GM21786 (cell line): ENCODE data around the gene NPB.

ENCODE experiments used
- ATAC-seq: cut with Tn5 transposase; IDR thresholded peaks from one replicate; pipeline ENCODE4 v1.9.1; 2021; ENCODE audit not compliant: unreplicated experiment

Gene NPB

DNA sequence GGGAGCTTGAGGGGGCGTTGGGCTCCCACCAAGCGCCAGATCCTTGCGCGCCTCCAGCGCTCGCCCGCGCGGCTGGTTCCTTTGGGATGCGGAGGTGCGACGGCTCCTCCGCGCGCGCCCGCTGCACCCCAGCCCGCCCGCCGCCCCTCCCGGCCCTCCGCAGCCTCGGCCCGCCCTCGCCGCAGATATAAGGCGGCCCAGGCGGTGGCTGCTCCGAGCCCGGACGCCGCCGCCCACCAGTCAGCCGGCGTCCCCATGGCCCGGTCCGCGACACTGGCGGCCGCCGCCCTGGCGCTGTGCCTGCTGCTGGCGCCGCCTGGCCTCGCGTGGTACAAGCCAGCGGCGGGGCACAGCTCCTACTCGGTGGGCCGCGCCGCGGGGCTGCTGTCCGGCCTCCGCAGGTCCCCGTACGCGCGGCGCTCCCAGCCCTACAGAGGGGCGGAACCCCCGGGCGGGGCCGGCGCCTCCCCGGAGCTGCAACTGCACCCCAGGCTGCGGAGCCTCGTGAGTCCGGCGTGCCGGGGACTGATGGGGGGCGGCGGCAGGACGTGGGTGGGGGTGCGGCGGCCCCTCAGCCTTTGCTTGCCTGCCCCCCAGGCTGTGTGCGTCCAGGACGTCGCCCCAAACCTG, at the start of gene NPB:
Gene NPB, plus strand, starts transcription at position 216 of the 630 bp plus-strand sequence. Its CDS starts 40 bp downstream, at position 256.
- no peak for ATAC-seq

DNA sequence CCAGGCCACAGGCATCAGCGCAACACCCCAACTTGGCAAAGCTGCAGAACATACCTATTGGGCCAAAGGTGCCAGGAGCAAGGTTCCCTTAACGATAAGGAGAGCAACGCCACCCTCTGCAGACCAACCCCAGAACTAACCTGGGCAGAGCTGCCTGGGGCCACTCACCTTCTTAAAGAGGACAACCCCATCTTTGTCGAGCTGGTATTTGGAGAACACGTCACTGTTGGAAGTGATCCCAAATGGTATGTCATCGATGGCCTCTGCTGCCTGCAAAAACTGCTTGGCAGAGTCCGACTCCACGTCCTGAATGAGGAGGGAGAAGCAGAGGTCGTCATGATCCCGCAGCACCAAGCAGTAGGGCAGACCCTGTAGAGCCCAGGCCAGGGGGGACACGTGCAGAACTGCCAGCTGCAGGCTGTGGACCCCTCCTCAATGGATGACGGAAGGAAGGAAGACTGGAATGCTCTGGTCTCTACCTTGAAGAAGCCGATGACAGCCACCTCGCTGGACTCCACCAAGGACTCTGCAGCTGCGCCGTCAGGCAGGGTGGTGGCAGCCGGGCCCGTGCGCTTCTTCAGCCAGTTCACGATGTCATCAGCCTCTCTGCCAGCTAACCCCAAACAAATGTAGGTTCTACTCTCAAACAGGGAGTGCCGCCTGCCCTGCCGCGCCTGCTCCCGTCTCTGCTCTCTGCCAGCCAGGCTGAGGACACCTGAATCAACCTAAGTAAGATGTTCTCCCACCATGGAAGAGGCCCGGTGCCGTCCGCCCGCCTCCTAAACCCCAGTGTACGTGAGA, 46.9 kb upstream of the NPB start:
- no peak for ATAC-seq

DNA sequence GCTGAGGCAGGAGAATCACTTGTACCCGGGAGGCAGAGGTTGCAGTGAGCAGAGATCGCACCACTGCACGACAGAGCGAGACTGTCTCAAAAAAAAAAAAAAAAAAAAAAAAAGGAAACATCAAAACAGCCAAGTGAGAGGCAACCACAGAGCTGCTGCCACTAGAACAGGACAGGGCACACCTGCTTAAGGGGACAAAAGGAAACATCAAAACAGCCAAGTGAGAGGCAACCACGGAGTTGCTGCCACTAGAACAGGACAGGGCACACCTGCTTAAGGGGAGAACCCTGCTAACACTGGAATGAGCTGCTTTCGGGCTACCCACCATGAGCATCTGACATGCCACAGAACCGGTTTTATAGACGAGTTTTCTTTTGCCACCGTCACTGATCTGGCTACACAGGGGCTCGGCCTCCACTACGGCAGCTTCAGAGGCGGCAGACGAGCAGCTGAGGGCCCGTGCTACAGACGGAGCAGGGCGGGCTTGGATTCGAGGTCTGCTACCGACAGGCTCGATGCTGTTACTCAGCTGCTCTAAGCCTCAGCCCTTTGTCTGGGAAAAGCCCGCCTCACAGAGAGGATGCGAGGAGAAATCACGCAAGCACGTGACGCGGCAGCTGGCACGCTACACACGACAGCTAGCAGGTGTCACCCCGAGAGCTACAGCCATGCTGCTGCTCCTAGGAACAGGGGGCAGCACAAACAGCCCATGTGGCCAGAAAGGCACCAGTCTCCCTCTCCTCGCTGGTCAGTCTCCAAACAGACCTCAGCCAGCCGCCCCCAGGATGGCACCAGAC, 43.7 kb upstream of the NPB start:
- ATAC-seq, result no peak

DNA sequence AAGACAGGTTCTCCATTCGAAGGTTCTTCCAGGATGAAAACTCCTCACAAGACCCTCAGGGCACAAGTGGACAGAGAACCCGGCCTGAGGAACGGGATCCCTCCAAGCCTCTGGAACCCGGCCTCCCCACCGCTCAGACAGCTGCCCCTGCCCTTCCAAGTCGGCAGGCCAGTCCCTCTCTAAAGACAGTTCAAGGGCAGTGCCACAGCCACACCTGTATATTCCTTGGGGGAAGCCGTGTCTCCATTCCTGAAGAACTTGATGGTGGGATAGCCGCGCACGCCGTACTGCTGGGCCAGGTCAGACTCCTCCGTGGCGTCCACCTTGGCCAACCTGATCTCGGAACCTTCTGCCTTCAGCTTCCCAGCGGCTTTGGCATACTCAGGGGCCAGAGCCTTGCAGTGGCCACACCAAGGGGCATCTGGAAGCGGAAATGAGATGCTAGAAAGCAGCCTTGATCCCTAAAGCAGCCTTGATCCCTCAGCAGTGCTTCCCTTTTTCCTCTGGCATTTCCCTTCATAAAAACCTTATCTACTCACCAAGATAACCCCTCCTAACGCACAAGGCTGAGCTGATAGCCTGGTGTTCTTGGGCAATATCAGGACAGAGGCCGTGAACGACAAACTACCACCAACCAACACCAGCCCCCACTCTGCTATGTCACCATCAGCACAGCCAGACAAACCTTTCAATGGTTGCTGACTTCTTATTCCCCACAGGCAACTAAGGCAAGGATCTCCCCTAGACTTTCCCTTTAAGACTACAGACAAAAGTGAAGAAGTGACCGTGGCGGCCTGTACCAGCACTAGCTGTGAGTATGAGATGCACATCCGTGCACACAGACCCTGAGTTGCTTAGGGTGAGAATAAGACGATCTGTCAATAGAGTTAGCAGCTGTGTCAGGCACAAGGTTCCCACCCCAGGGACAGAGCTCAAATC, 42.8 kb upstream of the NPB start:
- ATAC-seq, result no peak

DNA sequence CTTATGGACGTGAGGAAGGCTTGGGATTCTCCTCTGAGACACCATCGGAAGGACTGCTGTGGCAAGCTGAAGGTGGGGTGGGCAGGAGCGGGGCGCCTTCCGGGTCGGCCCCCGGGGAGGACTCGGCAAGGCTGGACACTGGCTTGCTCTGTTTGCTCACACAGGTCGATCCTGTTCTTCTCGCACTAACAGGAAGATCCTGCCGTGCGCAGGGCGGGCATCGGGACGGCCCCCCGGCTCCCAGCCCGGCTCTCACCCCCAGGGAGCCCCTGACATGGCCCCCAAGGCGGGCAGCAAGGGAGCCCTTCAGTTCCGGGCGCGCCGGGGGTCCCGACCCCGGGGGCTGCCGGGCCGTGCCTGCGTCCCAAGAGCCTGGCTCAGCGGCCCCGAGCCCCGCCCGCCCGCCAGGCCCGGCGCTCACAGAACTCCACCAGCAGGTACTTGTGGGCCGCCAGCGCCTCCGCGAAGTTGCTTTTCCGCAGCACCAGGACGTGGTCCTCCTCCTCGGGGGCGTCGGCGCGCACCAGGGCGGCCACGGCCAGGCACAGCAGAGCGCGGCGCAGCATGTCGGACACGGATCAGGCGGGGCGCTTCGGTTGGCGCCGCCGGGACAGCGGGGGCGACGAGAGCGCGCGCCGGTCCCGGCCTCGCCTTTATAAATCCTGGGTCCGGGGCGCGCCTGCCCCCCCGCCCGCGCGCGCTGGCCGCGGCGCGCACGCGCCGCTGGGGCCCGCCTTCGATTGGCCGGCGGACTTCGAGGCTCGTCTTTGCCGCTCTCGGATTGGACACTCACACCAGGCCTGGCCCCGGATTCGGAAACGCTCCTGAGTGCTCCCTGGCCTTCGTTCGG, 41.9 kb upstream of the NPB start, which contains the start of gene P4HB:
Gene P4HB, minus strand, starts transcription at position 630 of the 850 bp plus-strand sequence. Its CDS starts 64 bp downstream, at position 566.
- no peak for ATAC-seq

DNA sequence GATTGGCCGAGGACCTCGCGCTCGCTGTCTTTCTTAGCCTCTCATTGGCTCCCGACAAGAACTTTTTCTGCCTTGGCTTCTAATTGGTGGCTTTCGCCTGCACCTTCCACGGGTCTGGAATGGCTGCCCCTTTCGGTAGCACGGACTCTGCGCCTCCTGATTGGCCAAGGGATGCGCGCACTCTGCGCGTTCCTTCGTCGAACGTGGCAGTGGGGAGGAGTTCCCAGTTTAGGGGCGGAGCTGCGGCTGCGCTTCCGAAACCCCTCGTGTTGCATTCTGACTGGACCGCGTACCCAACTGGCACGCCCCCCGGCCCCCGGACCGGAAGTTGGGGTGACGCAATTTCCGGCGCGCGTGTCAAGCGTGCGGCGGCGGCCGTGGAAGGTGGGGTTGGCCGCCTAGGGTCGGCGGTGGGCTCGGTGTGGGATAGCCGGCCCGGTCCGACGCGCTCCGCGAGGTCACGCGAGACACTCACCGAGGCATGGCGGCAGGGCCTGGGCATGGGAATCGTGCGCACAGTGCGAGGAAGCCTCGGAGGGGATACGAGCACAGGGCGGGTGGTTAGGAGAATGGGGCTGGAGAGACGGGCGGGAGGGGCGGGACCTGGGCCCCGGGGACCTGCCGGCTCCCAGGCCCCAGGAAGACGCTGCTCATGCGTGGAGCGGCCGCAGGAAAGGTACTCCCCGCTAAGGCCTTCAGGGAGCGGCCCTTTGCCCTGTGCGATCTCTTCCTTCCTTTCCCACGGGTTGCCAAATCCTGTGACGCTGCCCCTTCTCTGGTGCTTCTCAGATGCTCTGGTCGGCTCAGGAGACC, 41.1 kb upstream of the NPB start:
- peak; percentile 74 for ATAC-seq

DNA sequence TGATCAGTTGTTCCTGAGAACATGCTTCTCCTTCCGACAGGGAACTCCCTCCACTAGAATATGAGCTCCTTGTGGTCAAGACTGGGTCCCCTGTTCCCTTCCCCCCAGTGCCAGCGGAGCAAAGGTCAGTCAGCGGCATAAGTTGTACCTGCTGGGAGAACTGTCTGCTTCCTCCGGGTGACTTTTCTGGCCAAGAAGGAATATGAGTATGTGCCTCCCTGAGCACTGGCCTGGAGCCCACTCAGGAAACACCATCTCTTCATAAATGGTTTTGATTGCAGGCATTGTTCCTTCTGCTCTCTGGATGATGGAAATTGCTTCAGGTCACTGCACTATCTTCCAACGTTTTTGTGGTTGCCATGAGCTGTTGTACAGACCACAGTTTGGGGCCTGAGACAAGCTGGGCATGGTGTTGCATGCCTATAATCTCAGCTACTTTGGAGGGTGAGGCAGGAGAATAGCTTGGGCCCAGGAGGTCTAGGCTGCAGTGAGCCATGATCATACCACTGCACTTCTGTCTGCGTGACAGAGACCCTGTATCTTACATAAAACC, 38.8 kb upstream of the NPB start:
- no peak for ATAC-seq

DNA sequence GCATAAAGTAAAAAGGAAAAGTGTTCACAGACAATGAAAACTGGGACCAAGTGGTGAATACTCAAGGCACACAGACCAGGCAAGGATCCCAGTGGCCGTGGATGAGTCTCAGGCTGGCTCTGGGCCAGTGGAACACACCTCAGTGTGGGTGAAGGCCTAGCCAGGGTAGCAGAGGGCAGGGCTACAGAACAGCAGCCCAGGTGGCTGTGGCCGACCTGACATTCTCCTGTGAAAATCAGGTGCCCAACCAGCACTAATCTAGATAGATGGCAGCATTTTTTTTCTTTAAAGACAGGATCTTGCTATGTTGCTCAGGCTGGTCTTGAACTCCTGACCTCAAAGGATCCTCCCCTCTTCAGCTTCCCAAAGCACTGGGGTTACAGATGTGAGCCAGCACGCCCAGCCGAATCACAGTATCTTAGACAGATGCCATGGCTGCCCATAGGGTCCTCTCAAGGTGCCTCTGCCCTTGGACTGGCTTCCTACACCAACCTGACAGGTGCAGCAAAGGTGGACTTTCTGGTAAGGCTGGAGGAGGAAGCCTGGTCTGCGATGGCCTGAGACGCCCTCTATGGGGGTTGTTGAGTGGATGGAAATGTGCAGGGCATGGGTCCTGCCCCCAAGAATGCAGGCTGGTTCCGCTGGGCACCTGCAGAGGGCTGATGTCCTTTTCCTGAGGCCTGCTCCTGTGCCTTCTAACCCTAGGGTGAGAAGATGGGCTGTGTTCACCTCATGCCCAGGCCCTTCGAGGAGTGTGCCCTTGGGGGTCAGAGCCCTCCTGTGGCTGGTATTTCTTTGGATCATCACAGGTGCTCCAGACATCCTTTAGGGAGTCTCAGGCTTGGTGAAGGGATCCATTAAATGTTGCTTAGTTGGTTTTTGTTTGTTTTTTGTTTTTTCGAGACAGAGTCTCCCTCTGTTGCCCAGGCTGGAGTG, 37.9 kb upstream of the NPB start:
- ATAC-seq, result no peak

DNA sequence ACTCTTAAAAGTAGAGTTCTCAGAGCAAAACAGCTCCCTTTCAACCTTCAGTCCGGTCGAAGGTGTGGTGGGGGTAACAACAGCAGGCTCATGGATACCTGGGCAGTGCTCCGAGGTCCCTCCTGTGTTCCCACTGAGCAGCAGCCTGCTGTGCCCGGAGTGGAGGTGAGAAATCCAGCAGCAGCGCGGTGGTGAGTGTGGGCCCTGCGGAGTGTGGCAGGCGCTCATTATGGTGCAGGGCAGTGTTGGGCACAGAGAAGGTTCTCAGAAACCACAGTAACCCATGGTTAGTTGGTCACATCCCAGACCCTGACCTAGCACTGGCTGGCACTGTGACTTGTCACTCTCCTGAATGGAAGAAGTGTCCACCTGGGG, 36.7 kb upstream of the NPB start:
- ATAC-seq, result no peak

DNA sequence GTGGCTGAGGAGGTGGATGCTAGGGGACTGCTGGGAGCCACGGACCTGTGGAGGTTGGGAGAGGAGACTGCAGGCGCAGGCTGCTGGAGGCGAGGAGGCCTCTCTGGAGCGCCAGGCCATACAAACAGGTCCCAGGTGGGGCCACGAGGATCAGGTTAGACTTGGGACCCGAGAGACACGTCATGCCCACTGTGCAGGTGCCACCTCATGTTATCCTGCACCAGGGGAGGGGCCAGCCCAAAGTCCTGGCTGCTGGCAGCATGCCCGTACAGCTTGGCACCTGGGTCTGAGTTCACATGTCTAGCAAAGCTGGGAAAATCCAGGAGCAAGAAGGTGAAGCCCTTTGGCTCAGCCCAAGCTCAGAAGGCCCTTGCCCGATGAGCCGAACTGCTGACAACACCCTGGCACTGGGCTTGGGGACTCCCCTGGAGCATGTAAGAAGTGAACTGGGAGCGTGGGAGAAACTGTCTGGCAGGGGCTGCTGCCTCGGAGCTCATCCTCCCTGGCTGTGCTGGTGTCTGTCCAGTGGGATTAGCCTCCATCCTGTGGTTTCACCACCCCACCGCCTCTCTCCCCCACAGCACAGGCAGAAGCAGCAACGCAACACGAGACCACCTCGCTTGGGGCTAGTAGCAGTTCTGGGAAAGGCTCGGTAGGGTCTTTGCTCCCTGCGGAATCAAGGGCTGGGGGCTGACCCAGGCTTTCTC, 36.2 kb upstream of the NPB start:
- ATAC-seq, result no peak

DNA sequence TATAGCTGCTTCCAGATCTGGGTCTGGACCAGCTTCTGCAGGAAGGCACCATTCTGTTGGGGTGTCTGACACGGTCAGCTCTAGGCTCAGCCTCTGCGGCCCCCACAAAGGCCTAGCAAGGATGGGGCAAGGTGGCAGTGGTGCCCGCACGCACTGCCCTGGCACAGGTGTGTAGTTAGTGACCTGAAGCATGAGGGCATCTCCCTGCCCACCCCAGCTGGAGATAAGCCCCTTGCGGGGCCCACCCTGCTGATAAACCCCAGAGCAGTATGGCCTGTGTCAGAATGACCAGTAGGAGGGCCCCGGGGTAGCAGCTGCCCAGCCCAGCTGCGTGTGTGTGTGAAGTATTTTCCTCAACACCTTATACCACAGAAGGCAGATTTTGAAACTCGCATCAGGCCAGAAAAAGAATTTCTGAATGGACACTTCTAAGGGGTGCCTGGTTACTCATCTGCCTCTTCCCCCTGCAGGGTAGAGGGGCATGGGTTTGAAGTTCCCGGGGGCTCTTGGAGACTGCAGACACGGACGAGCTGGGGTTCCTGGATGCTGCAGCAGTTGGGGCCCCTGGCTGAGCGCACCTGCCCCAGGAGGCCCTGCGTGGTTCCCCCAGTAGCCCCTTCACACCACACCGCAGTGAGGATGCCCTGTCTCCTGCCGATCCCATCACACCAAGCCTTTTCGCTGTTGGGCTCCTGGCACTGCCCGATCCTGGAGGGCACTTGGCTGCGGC, 35.4 kb upstream of the NPB start:
- no peak for ATAC-seq

DNA sequence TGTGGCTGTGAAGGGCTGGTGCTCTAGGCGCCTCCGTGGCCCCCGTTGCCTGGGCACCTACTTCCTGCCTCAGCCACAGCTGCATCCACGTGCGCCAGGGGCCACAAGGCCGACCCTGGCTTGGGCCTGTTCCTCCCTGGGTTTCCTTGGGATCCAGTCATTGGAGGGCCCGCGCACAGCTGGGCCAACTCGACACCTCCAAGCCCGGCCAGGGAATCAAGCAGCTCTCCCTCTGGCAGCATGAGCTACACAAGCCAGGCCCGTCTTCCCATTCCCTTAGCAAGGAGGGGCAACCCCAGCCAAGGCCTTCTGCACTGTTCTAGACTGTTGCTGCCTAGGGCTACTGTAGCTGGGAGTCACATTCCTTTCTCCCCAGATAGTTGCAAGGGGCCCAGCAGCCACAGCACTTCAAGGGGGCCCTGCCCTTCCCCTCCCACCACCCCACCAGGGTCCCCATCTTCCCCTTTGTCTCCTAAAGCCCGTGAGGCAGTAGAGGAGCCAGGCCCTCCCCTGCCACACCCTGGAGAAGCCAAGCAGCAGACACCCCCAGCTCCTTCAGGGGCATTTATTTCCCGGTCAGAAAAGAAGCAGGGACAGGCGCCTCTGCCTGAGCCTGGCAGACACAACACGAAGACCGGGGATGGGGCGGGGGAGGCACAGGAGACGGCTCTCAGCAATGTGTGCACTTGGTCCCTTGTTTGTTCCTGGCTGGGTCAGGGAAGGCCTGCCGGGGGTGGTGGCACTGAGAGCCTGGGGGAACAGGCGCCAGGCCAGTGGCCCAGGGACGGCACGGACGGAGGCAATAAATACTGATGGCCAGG, 34.7 kb upstream of the NPB start:
- no peak for ATAC-seq

DNA sequence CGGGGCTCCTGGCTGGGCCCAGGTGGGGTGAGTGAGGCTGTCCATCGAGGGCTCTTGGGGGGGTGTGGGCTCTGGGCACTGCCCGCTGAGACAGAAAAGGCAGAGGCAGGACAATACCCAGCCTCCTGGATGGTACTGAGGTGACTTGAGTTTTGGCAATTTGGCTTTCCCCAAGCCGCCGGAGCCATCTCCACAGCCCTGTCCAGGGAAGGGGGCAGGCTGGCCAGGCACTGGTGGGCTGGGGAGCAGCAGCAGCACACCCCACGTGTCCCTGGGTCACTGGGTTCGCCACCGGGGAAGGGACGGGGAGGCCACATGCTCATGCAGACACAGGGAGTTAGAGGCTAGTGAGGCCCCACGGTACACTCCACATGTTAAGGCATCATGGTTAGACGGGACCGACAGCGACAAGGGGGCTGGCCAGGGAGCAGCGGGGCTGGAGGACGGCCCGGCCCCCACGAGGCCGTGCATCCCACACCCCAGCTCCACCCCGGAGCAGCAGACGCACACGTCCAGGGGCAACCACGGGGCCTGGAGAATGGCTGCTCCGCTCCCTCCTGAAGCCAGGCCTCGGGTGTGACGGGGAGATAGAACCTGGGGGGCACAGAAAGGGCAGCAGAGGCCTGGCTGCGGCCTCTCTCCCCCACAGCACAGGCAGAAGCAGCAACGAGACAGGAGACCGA, 33.9 kb upstream of the NPB start:
- no peak for ATAC-seq

DNA sequence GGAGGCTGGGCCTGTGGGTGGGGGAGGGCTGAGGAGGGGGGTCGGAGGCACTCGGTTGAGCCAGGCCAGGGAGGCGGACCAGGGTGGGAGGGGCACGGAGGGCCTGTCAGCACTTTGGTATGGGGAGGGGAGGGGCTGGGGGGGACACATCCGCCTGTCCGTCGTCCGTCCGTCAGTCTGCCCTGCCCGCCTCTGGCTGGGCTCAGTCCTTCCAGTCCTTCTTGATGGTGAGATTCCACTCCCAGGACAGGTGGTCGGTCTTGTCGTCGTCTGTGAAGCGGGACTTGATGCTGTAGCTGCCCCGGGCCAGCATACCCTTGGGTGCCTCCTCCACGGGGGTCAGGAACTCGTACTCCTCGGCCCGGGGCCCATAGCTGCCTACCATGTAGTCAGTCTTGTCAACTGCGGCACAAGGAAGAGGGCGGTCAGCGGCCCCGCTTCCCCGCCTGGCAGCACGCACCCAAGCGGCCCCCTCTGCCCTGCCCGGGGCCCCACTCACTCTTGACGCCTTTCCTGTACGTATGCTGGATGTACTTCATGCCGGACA, 33.3 kb upstream of the NPB start:
- no peak for ATAC-seq
